CD4-positive, alpha-beta T cell treated with Interleukin-17A for 4 hours (primary cell): Measurements from ENCODE around the gene NRROS.

Experiments used
- DNase-seq: peaks from one replicate; pipeline ENCODE4 v3.0.0-alpha.2; 2020; ENCODE audit warnings: mixed read lengths

NRROS gene

GRCh38 chr3:196651819-196652218 is 12.3 kb downstream of the NRROS start:
- peak; percentile 15 for DNase-seq

DNA sequence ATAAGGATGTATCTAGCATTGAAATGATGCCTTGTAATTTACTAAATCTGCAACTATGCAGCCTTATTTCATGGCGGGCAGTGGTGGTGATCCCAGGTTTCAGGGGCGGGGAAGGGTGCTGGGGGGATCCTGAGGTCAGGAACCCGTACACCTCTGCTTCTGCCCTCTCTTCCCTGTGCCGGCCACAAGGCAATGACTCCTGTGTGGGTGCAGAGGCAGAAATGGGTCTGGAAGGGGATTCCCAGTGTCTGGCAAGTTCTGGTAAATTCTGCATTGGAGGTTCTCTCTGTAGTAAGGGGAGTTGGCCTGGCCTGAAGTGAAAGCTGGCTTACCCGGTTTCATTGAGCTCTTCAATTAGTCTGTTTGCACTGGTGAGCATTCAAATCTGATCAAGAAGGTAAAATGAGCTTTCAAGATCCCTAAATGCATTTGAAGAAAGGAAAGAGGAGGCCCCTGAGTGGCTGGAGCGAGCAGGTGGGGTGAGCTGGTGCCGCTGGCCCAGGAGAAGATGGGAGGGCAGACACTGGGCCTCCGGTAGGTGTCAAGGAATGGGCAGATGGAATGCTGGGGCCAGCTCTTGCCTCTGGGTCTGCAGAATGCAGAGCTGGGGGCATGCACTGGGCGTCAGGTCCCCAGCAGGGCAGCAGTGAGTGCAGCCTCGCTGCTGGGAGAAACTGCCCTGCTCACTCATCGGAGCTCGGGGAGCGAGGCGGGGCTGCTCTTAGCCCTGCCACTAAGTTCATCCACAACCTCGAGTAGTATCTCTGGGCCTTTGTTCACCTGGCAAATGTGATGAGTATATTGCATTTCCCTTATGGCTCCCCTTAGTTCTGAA is 13.7 kb downstream of the NRROS start:
- no peak for DNase-seq

GRCh38 chr3:196654006-196654734 is 14.7 kb downstream of the NRROS start:
- DNase-seq: no peak

DNA sequence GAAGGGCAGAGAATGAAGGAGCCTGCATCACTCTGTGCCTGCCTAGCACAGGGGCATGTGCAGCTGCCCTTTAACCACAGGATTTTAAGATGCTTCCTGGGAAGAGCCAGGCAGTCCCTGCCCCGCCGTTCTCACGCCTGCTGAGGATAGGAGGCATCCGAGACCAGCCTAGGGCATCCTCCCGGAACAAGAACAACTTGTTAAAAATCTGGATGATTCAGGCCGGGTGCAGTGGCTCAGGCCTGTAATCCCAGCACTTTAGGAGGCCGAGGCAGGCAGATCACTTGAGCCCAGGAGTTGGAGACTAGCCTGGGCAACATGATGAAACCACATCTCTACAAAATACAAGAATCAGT is 15.2 kb downstream of the NRROS start:
- no peak for DNase-seq

DNA sequence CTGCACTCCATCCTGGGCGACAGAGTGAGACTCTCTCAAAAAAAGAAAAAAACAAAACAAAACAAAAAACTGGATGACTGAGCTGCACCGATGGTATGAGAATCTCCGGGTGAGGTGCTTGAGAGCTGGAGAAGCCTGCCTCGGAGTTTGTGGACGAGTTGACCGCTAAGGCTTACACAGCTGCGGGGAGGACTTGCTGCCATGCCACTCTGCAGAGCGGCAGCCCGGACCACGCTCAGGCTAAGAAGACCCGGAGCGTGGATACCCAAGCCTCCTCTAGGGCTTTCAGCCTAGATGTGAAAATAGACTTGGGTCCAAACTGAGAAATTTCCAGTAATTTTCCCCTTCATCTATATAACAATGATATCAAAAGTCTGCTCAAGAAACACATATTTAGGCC is 16.0 kb downstream of the NRROS start:
- DNase-seq: no peak

- no peak for DNase-seq
Observed at GRCh38 chr3:196656213-196656612, 16.7 kb downstream of the NRROS start.

DNA sequence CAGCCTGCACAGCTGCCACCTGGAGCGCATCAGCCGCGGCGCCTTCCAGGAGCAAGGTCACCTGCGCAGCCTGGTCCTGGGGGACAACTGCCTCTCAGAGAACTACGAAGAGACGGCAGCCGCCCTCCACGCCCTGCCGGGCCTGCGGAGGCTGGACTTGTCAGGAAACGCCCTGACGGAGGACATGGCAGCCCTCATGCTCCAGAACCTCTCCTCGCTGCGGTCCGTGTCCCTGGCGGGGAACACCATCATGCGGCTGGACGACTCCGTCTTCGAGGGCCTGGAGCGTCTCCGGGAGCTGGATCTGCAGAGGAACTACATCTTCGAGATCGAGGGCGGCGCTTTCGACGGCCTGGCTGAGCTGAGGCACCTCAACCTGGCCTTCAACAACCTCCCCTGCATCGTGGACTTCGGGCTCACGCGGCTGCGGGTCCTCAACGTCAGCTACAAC is 20.4 kb downstream of the NRROS start:
- no peak for DNase-seq

- DNase-seq: no peak
Observed at GRCh38 chr3:196660381-196661166, 21.1 kb downstream of the NRROS start.

DNA sequence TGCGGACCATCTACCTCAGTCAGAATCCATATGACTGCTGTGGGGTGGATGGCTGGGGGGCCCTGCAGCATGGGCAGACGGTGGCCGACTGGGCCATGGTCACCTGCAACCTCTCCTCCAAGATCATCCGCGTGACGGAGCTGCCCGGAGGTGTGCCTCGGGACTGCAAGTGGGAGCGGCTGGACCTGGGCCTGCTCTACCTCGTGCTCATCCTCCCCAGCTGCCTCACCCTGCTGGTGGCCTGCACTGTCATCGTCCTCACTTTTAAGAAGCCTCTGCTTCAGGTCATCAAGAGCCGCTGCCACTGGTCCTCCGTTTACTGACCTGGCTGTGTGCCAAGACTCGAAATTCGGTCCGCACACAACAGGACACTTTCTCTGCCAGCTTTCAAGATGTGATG is 21.9 kb downstream of the NRROS start:
- no peak for DNase-seq

- no peak for DNase-seq
Observed at GRCh38 chr3:196662033-196662432, 22.5 kb downstream of the NRROS start.

DNA sequence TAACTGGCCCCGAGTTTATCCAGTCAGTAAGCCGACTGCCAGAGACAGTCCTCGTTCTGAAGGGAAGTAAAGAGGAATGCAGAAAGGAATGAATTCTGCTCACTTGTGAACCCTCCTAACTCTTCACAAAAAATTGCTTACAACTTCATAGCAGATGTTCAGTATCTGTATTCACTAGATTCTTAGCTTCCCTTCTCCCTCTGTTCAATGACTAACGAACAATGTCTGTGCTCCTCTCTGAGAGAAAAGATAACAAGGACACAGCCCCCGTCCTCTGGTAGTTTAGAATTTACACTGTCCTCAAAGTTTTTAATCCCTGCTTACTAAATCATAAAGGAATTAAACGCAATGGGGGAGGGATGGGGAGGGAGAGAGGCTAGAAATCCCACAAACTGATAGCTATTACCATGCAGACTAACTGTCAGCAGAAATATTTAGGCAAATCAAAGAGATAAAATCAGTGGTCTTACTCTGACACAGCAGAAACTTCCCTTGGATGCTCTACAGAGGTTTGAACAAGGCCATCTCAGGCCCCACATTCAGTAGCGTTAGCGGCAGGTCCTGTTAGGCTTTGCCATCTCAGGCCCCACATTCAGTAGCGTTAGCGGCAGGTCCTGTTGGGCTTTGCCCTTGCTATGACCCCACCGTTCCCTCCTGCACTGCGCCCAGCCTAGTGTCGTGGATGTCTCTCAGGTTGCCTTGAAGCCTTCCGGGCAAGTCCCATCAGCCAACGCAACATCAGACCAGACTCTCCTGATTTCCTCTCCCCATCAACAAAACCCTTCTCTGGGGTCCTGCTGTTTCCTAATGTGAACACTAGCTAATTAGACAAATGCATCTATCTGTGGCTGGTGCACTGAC is 23.4 kb downstream of the NRROS start:
- DNase-seq: no peak

DNA sequence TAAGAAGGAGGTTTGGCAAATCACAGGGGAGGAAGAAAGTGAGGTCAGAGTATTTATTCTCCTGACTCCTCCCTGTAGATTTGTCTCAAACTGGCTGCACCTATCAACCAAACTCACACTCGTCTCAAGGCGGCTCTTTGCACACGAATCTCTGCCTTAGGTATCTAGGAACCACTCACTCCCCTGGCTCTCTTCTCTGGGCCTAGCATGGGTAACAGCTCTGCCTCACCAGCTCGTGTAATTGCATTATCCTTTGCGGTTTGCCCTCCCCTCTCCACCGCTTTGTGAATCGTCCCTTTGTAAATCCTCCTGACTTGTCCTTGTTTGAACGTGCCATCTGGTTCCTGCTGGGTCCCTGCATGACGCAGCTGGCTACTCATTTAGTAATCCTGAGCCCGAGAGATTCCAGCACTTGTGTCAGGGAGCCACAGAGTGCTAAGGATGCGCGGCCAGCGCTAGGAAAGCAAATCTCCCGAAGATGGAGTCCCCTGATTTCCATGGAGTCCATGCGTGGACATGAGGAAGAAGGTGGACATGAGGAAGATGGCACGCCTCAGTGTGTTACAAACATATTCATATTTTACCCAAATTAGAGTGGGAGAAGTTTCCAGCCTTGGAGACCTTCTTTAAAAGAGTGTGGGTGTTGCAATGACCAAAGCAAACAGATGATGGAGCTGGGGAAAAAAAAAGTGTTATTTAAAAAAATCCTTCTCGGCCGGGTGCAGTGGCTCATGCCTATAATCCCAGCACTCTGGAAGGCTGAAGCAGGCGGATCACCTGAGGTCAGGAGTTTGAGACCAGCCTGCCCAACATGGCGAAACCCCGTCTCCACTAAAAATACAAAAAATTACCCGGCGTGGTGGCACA is 26.7 kb downstream of the NRROS start:
- no peak for DNase-seq

DNA sequence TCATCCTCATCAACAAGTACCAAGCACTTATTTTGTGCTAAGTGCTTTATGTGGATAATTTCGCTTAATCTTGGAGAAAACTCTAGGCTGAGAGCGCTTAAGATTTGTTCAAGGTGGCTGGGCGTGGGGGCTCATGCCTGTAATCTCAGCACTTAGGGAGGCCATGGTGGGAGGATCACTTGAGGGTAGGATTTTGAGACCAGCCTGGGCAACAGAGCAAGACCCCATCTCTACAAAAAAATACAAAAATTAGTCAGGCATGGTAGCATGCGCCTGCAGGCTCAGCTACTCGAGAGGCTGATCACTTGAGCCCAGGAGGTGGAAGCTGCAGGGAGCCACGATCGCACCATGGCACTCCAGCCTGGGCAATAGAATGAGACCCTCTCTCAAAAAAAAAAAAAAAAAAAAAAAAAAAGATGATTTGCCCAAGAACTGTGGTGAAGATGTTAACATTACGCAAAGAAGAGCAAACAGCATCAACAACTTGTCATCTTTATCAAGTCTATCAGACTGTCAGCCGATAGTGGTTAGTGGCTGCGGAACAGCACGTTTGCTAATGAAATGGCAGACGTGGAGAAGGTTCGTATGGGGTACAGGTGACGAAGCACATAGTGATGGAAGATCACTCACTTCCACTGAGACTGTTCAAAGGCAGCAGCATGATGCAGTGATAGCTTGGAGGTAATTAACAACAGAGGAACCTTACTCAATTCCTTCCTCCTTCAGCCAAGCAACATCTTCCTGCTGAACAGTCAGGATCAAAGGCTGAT is 27.7 kb downstream of the NRROS start:
- DNase-seq: no peak

- DNase-seq: peak; percentile 27
Observed at GRCh38 chr3:196670339-196670738, 30.8 kb downstream of the NRROS start.

DNA sequence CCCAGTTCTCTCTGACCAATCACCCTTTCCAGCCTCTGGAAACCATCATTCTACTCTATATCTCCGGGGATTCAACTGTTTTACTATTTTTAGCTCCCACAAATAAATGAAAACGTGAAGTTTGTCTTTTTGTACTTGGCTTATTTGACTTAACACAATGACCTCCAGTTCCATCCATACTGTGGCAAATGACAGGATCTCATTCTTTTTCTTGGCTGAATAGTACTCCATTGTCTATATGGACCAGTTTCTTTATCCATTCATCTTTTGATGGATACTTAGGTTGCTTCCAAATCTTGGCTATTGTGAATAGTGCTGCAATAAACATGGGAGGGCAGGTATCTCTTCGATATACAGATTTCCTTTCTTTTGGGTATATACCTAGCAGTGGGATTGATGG is 34.1 kb downstream of the NRROS start:
- no peak for DNase-seq

DNA sequence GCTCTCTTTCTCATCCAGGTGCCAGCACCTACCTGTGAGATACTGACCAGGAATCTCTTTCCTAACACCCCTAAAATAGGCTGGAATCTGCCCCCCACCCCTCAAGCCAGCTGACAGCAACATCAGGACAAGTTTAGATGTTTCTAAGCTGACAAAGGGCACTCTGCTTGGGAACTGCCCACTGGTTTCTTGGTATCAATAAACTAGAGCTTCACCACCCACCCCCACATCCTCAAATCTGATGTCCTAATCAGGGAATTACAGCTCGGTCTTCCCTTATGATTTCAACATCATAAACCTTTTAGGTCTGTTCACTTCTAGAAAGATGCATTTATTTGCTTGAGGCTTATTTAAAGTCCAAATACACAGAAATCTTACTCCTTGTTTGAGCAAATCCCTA is 37.9 kb downstream of the NRROS start:
- DNase-seq: no peak

DNA sequence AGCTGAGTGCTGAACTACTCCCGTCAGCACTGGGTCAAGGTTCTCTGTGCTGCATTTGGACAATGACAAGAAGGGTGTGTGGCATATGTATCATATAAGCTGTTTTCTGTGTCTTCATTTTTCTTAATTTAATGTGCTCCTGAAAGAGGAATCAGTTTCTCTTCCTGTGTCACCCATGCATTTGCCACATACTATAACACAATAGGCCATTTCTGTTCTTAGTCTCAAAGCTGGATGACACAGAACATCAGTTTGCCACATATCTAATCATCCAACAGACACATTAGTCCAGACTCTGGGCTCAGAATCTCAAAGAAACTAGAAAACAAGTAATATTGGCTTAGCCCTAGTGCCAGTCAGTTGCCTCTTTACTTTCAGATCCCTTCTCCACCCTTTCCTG is 38.4 kb downstream of the NRROS start:
- no peak for DNase-seq

GRCh38 chr3:196684548-196685407 is 45.3 kb downstream of the NRROS start:
- peak; percentile 77 for DNase-seq

DNA sequence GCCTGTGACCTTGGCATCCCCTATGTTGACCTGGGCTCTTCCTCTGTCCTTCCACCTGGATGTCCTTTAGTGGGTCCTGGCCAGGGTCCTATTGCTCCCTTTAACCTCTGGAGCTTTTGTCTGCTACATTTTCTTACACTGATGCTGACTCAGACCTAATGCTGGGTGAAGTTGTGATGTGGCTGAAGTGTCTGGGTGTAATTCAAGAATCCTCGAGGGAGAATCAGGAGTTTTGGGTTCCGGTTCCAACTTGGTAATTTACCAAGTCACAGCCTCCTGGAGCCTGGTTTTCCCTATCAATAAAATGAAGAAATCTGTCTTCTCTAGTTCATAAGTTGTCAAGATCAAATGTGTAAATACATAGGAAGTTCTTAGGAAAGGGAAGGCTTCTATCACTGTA is 46.9 kb downstream of the NRROS start:
- DNase-seq: no peak

DNA sequence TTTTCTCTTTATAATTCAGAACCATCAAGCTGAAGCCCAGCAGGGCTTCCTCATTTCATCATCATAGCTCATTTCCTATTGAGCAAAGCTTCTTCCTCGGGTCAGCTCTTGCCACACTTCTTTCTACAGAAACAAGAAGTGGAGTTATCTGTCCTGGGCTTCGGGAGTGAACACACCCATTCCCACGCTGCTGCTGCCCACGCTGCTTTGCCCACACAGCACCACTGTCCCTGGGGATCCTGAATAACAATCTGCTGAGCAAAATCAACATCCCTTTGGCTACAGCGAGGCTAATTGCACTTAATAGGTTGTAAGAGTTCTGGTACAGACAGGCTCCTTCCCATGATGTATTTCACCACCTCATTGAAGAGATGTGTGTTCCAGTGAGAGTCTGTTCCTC is 48.9 kb downstream of the NRROS start:
- no peak for DNase-seq
